Measurements from ENCODE around the gene COBLL1. TPM values are rescaled to one million over a fixed set of nuclear protein-coding genes. Genes with fewer than 3 reads are reported as not detected.

COBLL1 gene
- total RNA-seq, 4 donors from 2014 or later: 42.2 to 59.4 (median 45.2) TPM

DNA sequence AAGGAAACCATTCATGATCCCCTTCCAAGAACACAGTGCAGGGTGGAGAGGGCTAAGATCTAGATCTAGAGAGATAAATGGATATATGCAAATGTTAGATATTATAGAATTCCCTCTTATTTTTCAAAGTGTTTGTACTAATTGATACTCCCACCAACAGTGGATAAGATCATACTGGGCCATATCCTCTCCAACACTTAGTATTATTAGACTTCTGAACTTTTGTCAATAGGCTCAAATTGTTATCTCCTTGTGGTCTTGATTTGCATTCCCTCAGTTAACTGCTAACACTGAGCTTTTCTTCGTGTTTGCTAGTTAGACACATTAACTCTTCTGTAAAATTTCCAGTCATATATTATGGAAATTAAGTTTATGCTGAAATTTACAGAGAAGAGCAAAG lies 163.9 kb downstream of the COBLL1 start:
- Histone ChIP-seq H3K27ac (no peak overlapping the region), H3K36me3 (no peaks in the 10 kb centered on the region), H3K9me3 (no peaks in the 10 kb centered on the region), H3K4me1 (no peaks in the 10 kb centered on the region), H3K27me3 (no peaks in the 10 kb centered on the region), H3K4me3 (no peak overlapping the region)
- TF ChIP-seq, protein P1, sequence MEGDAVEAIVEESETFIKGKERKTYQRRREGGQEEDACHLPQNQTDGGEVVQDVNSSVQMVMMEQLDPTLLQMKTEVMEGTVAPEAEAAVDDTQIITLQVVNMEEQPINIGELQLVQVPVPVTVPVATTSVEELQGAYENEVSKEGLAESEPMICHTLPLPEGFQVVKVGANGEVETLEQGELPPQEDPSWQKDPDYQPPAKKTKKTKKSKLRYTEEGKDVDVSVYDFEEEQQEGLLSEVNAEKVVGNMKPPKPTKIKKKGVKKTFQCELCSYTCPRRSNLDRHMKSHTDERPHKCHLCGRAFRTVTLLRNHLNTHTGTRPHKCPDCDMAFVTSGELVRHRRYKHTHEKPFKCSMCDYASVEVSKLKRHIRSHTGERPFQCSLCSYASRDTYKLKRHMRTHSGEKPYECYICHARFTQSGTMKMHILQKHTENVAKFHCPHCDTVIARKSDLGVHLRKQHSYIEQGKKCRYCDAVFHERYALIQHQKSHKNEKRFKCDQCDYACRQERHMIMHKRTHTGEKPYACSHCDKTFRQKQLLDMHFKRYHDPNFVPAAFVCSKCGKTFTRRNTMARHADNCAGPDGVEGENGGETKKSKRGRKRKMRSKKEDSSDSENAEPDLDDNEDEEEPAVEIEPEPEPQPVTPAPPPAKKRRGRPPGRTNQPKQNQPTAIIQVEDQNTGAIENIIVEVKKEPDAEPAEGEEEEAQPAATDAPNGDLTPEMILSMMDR (IDR thresholded peaks at IDR 0.05): no peak
- TF ChIP-seq POLR2A (IDR thresholded peaks at IDR 0.05): no peak
- DNase-seq: no peak

DNA sequence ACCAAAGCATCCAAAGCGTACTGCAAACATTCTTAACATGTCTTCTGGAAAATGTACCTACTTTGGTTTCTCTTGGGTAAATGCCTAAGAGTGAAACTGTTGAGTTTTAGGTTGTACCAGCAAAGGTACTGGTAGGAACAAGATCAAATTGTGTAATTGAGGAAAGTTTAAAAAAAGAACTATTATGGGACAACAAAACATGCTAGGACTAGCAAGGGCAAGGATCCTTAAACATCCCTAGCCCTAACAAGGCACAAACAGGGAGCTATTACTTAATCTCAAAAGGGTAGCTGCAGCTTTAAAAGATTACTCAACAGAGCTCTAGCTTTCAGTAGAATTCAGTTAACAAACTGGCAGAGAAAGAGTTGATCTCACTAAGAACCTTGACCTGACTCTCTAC lies 164.4 kb downstream of the COBLL1 start:
- TF ChIP-seq, protein P1 (IDR thresholded peaks at IDR 0.05): no peak
- TF ChIP-seq POLR2A (IDR thresholded peaks at IDR 0.05): no peak

DNA sequence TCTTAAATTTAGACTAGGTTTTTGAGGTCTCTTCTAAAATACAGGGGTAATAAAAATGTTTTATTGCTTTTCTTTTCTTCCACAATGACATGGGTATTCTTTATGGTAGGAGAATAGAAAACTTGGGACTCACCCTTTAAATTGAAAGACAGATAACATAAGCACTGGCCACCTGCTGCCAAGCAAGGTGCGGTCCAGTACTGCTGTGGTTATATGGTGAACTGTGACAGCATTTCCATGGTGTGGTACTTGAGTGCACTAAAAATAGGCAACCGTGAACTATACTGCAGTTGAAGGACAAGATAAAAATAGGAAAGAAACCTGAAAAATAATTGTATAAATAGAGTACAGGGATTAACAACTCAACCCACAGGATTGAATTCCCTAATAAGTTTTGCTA lies 165.9 kb downstream of the COBLL1 start:
- Histone ChIP-seq H3K27me3 (no peaks in the 10 kb centered on the region), H3K36me3 (no peaks in the 10 kb centered on the region), H3K4me3 (no peak overlapping the region), H3K9me3 (no peaks in the 10 kb centered on the region), H3K27ac (no peak overlapping the region), H3K4me1 (no peaks in the 10 kb centered on the region)
- no peak for DNase-seq
- no peak for TF ChIP-seq POLR2A (IDR thresholded peaks at IDR 0.05)
- TF ChIP-seq, protein P1 (IDR thresholded peaks at IDR 0.05): no peak

More for the DNA sequence above, 164.4 kb downstream of the COBLL1 start:
- no peaks in the 10 kb centered on the region for H3K27me3 ChIP-seq
- H3K36me3 ChIP-seq: no peaks in the 10 kb centered on the region
- H3K9me3 ChIP-seq: no peaks in the 10 kb centered on the region
- no peak overlapping the region for H3K27ac ChIP-seq
- no peak for DNase-seq
- no peaks in the 10 kb centered on the region for H3K4me1 ChIP-seq
- no peak overlapping the region for H3K4me3 ChIP-seq

DNA sequence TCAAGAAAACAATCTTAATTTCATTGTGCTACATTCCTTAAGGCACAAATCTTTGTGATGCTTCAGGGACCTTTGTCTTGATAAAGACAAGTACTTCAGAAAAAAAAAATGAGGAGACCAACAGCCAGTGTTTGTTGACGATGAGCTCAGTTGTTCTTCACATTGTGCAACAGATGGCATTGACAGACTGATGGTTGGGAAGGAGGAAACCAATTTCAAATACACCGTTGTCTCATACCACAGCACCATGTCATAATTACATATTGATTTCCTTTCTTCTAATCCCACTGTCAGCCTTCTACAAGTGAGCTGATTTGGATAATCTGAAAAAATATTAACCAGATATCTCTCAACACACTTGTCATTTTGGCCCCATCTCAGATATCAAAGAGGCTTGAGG lies 166.6 kb downstream of the COBLL1 start:
- DNase-seq: no peak
- TF ChIP-seq, protein P1 (IDR thresholded peaks at IDR 0.05): no peak
- no peak for TF ChIP-seq POLR2A (IDR thresholded peaks at IDR 0.05)
- no peaks in the 10 kb centered on the region for H3K27me3 ChIP-seq
- H3K9me3 ChIP-seq: no peaks in the 10 kb centered on the region
- H3K27ac ChIP-seq: no peak overlapping the region
- H3K4me1 ChIP-seq: no peaks in the 10 kb centered on the region
- H3K36me3 ChIP-seq: no peaks in the 10 kb centered on the region
- H3K4me3 ChIP-seq: no peak overlapping the region

DNA sequence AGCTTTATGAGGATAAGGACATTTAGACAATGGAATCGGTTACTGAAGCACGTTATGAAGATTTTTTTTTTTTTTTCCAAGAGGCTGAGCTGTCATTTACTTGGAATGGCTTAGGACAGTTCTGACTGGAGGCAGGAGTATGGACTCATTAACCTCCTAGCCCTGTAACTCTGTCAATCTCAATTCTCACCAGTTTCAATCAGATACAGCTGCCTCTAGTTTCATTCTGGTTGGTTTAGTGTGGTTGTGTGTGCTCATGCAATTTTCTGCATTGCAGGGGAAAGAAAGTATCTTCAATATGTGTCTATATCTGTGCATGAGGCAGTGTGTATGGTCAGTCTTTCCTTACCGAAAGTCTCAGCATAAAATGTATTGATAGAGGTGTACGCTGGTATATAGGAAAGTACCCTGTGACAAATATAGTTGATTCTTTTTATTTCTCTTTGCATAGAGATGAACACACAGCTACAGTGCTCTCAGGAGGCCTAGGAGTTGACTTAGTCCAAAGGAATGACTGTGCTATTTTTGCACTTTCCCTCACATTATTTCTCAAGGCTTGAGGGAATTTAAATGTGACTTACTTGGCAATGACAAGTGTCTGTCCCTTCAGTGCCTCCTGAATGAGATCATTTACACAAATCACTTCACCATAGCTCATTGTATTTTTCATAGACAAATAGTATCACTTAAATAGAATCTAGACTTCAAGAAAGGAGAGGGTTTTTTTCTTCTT lies 169.8 kb downstream of the COBLL1 start:
- H3K9me3 ChIP-seq: no peaks in the 10 kb centered on the region
- no peak for DNase-seq
- H3K4me1 ChIP-seq: no peaks in the 10 kb centered on the region
- H3K36me3 ChIP-seq: no peaks in the 10 kb centered on the region
- H3K27ac ChIP-seq: no peak overlapping the region
- no peaks in the 10 kb centered on the region for H3K27me3 ChIP-seq
- H3K4me3 ChIP-seq: no peak overlapping the region
- TF ChIP-seq, protein P1 (IDR thresholded peaks at IDR 0.05): no peak
- no peak for TF ChIP-seq POLR2A (IDR thresholded peaks at IDR 0.05)
